ENCODE measurements around the gene CD44. TPM values are rescaled to one million over a fixed set of nuclear protein-coding genes. Genes with fewer than 3 reads are reported as not detected.
"Not testable (repeated sequence)": the region's sequence is repeated elsewhere in the genome, so short reads cannot be mapped to it uniquely, and the experiment has no call there.

Gene CD44
- total RNA-seq, 1 experiment from 2014 or later: 667 TPM

- no peak for DNase-seq (ENCODE audit: low read depth)
These were observed 73.0 kb downstream of the CD44 start for GRCh38 chr11:35211952-35212351.

- no peak for DNase-seq (ENCODE audit: low read depth)
These were observed 75.3 kb downstream of the CD44 start for GRCh38 chr11:35214226-35214770.

- DNase-seq (ENCODE audit: low read depth): peak; percentile 99
These were observed 75.8 kb downstream of the CD44 start for GRCh38 chr11:35214792-35215193.

- peak; percentile 51 for DNase-seq (ENCODE audit: low read depth)
These were observed 77.0 kb downstream of the CD44 start for GRCh38 chr11:35215945-35216344.

- DNase-seq (ENCODE audit: low read depth): no peak
These were observed 78.1 kb downstream of the CD44 start for GRCh38 chr11:35216962-35217678.

- DNase-seq (ENCODE audit: low read depth): no peak
These were observed 80.0 kb downstream of the CD44 start for GRCh38 chr11:35218956-35219355.

- no peak for DNase-seq (ENCODE audit: low read depth)
These were observed 84.4 kb downstream of the CD44 start for GRCh38 chr11:35223371-35223796.

- DNase-seq (ENCODE audit: low read depth): no peak
These were observed 85.0 kb downstream of the CD44 start for GRCh38 chr11:35223991-35224390.

- no peak for DNase-seq (ENCODE audit: low read depth)
These were observed 87.1 kb downstream of the CD44 start for GRCh38 chr11:35225946-35226520.

- DNase-seq (ENCODE audit: low read depth): not testable (repeated sequence)
These were observed 87.8 kb downstream of the CD44 start for GRCh38 chr11:35226756-35227155.

GRCh38 chr11:35227576-35228327 is 88.8 kb downstream of the CD44 start:
- DNase-seq (ENCODE audit: low read depth): no peak

GRCh38 chr11:35228328-35228725 is 89.4 kb downstream of the CD44 start:
- no peak for DNase-seq (ENCODE audit: low read depth)

GRCh38 chr11:35230388-35230787 is 91.4 kb downstream of the CD44 start:
- DNase-seq (ENCODE audit: low read depth): no peak

GRCh38 chr11:35231076-35231860 is 92.3 kb downstream of the CD44 start:
- DNase-seq (ENCODE audit: low read depth): no peak

GRCh38 chr11:35232891-35233330 is 93.9 kb downstream of the CD44 start:
- peak; percentile 73 for DNase-seq (ENCODE audit: low read depth)

GRCh38 chr11:35233518-35233917 is 94.5 kb downstream of the CD44 start:
- DNase-seq (ENCODE audit: low read depth): no peak

GRCh38 chr11:35234460-35235156 is 95.6 kb downstream of the CD44 start:
- no peak for DNase-seq (ENCODE audit: low read depth)

GRCh38 chr11:35235157-35235468 is 96.1 kb downstream of the CD44 start:
- no peak for DNase-seq (ENCODE audit: low read depth)

GRCh38 chr11:35235498-35235897 is 96.5 kb downstream of the CD44 start:
- DNase-seq (ENCODE audit: low read depth): no peak

GRCh38 chr11:35235936-35236666 is 97.1 kb downstream of the CD44 start:
- peak; percentile 99 for DNase-seq (ENCODE audit: low read depth)

GRCh38 chr11:35236667-35237003 is 97.7 kb downstream of the CD44 start:
- DNase-seq (ENCODE audit: low read depth): peak; percentile 99

All from M059J (cell line).